ENCODE measurements around the gene RIBC2. TPM values are rescaled to one million over a fixed set of nuclear protein-coding genes. Genes with fewer than 3 reads are reported as not detected.

RIBC2 gene
- polyA plus RNA-seq, 1 of the 3 experiments (the other 2 are of a cell fraction), result not detected

DNA sequence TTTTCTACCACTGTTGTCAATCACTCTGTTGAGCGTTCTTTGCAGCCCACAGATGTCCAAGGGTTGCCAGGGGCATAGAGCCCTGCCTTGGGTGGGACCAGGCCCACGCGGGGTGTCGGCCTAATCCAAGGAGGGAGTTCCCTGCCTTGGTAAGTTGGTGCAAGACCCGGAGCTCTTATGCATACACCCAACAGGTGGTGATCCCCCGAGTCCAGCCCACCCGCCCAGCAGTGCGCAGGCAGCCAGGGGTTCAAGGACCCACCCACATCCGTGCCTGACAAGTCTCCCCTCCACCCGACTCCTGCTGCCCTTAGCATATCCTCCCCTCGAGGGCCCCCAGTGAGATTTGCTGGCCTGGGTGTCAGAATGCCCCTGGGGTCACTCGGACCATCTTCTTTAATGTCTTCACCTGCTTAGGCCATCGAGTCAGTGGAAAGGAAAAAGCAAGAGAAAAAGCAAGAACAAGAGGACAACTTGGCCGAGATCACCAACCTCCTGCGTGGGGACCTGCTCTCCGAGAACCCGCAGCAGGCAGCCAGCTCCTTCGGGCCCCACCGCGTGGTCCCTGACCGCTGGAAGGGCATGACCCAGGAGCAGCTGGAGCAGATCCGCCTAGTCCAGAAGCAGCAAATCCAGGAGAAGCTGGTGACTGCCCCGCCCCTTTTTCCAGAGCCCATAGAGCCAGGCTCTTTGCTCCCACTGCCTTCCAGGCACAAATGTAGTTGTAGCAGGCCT is 12.2 kb downstream of the RIBC2 start:
- H3K4me1 ChIP-seq (ENCODE audit: control insufficient read depth in 1 of 2, insufficient read depth in 2 of 2, low read depth in 1 of 2, low read length in 1 of 2), result no peaks in the 10 kb centered on the region
- no peaks in the 10 kb centered on the region for H3K9me2 ChIP-seq
- no peak overlapping the region for H3K9ac ChIP-seq
- no peak for TF ChIP-seq RAD21 (IDR thresholded peaks at IDR 0.05; ENCODE audit: low read length)
- CTCF ChIA-PET, result interaction anchor here (1.3 kb wide), 1 partner anchor 156 kb away, joined by 4 read pairs; no protein-coding TSS in a partner anchor
- H3K27me3 ChIP-seq (ENCODE audit: insufficient read depth), result peaks cover 5% of the 10 kb centered on the region; the same call in 1 of the 2 replicates
- 69% methylated on average over 13 of the region's 23 CpGs for WGBS (ENCODE audit: low lambda C conversion rate)
- no peaks in the 10 kb centered on the region for H3K79me2 ChIP-seq (ENCODE audit: insufficient read depth)
- no peak for DNase-seq
- H3K9me3 ChIP-seq, result no peaks in the 10 kb centered on the region
- no peak overlapping the region for H3K27ac ChIP-seq (ENCODE audit: low read depth in 2 of 2, low read length in 1 of 2)
- no peak overlapping the region for H3K4me2 ChIP-seq
- H3F3A ChIP-seq (replicated peaks; ENCODE audit: insufficient read depth), result no peaks in the 10 kb centered on the region
- POLR2A ChIA-PET, result no interaction called here
- no peak overlapping the region for H3K4me3 ChIP-seq (ENCODE audit: low read depth in 2 of 2, low read length in 1 of 2)
- no peak overlapping the region for H2AFZ ChIP-seq (ENCODE audit: low read depth)
- no peaks in the 10 kb centered on the region for H3K36me3 ChIP-seq (replicated peaks in 1 of 2; ENCODE audit: control insufficient read depth in 1 of 2, insufficient read depth in 2 of 2, low read length in 1 of 2)
- H4K20me1 ChIP-seq (ENCODE audit: insufficient read depth), result no peaks in the 10 kb centered on the region

GRCh38 chr22:45426387-45426786 is 12.9 kb downstream of the RIBC2 start:
- TF ChIP-seq, protein P1, sequence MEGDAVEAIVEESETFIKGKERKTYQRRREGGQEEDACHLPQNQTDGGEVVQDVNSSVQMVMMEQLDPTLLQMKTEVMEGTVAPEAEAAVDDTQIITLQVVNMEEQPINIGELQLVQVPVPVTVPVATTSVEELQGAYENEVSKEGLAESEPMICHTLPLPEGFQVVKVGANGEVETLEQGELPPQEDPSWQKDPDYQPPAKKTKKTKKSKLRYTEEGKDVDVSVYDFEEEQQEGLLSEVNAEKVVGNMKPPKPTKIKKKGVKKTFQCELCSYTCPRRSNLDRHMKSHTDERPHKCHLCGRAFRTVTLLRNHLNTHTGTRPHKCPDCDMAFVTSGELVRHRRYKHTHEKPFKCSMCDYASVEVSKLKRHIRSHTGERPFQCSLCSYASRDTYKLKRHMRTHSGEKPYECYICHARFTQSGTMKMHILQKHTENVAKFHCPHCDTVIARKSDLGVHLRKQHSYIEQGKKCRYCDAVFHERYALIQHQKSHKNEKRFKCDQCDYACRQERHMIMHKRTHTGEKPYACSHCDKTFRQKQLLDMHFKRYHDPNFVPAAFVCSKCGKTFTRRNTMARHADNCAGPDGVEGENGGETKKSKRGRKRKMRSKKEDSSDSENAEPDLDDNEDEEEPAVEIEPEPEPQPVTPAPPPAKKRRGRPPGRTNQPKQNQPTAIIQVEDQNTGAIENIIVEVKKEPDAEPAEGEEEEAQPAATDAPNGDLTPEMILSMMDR (IDR thresholded peaks at IDR 0.05), result no peak
- TF ChIP-seq EZH2phosphoT487 (IDR thresholded peaks at IDR 0.05; ENCODE audit: borderline replicate concordance, low read depth), result no peak
- no peak for TF ChIP-seq GABPA (IDR thresholded peaks at IDR 0.05; ENCODE audit: low read depth)
- TF ChIP-seq, protein P2, sequence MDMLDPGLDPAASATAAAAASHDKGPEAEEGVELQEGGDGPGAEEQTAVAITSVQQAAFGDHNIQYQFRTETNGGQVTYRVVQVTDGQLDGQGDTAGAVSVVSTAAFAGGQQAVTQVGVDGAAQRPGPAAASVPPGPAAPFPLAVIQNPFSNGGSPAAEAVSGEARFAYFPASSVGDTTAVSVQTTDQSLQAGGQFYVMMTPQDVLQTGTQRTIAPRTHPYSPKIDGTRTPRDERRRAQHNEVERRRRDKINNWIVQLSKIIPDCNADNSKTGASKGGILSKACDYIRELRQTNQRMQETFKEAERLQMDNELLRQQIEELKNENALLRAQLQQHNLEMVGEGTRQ (IDR thresholded peaks at IDR 0.05; ENCODE audit: borderline replicate concordance, low read depth, low read length), result no peak
- TF ChIP-seq TAF1 (IDR thresholded peaks at IDR 0.05; ENCODE audit: borderline replicate concordance, low read depth, low read length), result no peak
- TF ChIP-seq, protein P3, sequence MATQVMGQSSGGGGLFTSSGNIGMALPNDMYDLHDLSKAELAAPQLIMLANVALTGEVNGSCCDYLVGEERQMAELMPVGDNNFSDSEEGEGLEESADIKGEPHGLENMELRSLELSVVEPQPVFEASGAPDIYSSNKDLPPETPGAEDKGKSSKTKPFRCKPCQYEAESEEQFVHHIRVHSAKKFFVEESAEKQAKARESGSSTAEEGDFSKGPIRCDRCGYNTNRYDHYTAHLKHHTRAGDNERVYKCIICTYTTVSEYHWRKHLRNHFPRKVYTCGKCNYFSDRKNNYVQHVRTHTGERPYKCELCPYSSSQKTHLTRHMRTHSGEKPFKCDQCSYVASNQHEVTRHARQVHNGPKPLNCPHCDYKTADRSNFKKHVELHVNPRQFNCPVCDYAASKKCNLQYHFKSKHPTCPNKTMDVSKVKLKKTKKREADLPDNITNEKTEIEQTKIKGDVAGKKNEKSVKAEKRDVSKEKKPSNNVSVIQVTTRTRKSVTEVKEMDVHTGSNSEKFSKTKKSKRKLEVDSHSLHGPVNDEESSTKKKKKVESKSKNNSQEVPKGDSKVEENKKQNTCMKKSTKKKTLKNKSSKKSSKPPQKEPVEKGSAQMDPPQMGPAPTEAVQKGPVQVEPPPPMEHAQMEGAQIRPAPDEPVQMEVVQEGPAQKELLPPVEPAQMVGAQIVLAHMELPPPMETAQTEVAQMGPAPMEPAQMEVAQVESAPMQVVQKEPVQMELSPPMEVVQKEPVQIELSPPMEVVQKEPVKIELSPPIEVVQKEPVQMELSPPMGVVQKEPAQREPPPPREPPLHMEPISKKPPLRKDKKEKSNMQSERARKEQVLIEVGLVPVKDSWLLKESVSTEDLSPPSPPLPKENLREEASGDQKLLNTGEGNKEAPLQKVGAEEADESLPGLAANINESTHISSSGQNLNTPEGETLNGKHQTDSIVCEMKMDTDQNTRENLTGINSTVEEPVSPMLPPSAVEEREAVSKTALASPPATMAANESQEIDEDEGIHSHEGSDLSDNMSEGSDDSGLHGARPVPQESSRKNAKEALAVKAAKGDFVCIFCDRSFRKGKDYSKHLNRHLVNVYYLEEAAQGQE (IDR thresholded peaks at IDR 0.05; ENCODE audit: low read depth, low read length), result no peak
- TF ChIP-seq ZBTB33 (IDR thresholded peaks at IDR 0.05; ENCODE audit: borderline replicate concordance, low read depth), result no peak
- TF ChIP-seq YY1 (IDR thresholded peaks at IDR 0.05; ENCODE audit: low read depth), result no peak
- TF ChIP-seq FOXM1 (IDR thresholded peaks at IDR 0.05; ENCODE audit: low read depth), result no peak
- TF ChIP-seq RXRA (IDR thresholded peaks at IDR 0.05; ENCODE audit: borderline replicate concordance, low read depth), result no peak
- TF ChIP-seq EP300 (IDR thresholded peaks at IDR 0.05; ENCODE audit: borderline replicate concordance in 1 of 2, low read depth in 1 of 2, low read length in 1 of 2), result no peak
- CTCF ChIA-PET, result no interaction called here
- Histone ChIP-seq H3K9ac (no peak overlapping the region), H3K27me3 (ENCODE audit: insufficient read depth) (peaks cover 5% of the 10 kb centered on the region; the same call in 1 of the 2 replicates), H3K9me2 (no peaks in the 10 kb centered on the region), H3K4me2 (no peak overlapping the region), H2AFZ (ENCODE audit: low read depth) (no peak overlapping the region), H3K36me3 (replicated peaks in 1 of 2; ENCODE audit: control insufficient read depth in 1 of 2, insufficient read depth in 2 of 2, low read length in 1 of 2) (no peaks in the 10 kb centered on the region), H3K9me3 (no peaks in the 10 kb centered on the region), H3K4me1 (ENCODE audit: control insufficient read depth in 1 of 2, insufficient read depth in 2 of 2, low read depth in 1 of 2, low read length in 1 of 2) (no peaks in the 10 kb centered on the region), H3K27ac (ENCODE audit: low read depth in 2 of 2, low read length in 1 of 2) (no peak overlapping the region), H3F3A (replicated peaks; ENCODE audit: insufficient read depth) (no peaks in the 10 kb centered on the region), H4K20me1 (ENCODE audit: insufficient read depth) (no peaks in the 10 kb centered on the region), H3K79me2 (ENCODE audit: insufficient read depth) (no peaks in the 10 kb centered on the region), H3K4me3 (ENCODE audit: low read depth in 2 of 2, low read length in 1 of 2) (no peak overlapping the region)
- POLR2A ChIA-PET, result no interaction called here
- DNase-seq, result no peak
- WGBS (ENCODE audit: low lambda C conversion rate), result 79% methylated on average over 9 of the region's 9 CpGs

Measured in SK-N-SH (cell line).